ENCODE results near the gene OXNAD1. TPM values are rescaled to one million over a fixed set of nuclear protein-coding genes. Genes with fewer than 3 reads are reported as not detected.
A peak's percentile ranks its signal among the peaks of the same experiment; 100 is the strongest.

Gene OXNAD1
- total RNA-seq, 4 donors from 2014 or later = 8.0 to 17.2 (median 15.4) TPM

DNA sequence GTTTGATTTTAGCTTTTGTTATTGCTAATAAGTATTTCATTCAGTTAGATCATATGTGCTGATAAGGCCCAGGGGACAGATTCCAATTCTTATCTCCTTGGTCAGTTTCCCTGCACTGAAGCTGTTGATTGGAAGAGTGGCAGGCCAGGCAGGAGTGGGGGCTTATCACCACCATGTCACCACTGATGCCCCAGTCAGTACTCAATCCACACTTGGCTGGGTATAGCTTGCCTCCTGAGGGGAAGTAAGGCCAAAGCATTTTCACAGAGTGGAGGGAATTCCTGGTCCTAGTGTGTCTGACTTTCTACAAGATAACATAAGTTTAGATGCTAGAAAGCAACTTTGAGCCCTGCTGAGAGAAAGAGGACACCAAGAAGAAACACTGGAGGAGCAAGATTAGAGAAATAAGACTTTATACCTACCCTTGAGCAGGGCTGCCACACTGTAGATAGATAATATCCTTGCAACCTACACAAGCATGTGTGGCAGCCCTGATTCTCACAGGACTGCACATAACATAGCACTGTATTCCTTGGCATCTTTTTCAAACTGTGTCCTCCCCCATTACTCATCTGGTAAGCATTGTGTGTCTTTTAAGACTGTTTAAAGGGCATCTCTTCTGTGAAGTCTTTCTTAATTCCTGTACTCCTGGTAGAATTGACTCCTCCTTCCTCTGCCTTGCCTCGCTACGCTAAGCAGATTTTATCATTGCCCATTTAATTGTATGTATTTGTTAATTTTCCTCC lies 24.3 kb downstream of the OXNAD1 start:
- Histone ChIP-seq H3K4me1 (peaks cover 0 to 12% (median 0%) of the 10 kb centered on the region in 3 donors), H3K27me3 (no peaks in the 10 kb centered on the region), H3K9me3 (no peaks in the 10 kb centered on the region), H3K27ac (peak overlapping the region in 2 of 4 donors; percentile 9 to 44), H3K36me3 (peaks cover 0 to 48% (median 0%) of the 10 kb centered on the region in 3 donors), H3K4me3 (no peak overlapping the region)
- DNase-seq = no peak
- TF ChIP-seq, protein P1, sequence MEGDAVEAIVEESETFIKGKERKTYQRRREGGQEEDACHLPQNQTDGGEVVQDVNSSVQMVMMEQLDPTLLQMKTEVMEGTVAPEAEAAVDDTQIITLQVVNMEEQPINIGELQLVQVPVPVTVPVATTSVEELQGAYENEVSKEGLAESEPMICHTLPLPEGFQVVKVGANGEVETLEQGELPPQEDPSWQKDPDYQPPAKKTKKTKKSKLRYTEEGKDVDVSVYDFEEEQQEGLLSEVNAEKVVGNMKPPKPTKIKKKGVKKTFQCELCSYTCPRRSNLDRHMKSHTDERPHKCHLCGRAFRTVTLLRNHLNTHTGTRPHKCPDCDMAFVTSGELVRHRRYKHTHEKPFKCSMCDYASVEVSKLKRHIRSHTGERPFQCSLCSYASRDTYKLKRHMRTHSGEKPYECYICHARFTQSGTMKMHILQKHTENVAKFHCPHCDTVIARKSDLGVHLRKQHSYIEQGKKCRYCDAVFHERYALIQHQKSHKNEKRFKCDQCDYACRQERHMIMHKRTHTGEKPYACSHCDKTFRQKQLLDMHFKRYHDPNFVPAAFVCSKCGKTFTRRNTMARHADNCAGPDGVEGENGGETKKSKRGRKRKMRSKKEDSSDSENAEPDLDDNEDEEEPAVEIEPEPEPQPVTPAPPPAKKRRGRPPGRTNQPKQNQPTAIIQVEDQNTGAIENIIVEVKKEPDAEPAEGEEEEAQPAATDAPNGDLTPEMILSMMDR (IDR thresholded peaks at IDR 0.05) = no peak
- TF ChIP-seq POLR2A (IDR thresholded peaks at IDR 0.05) = no peak
- intact Hi-C loops (cut with DNase I) = loop anchor here (5.0 kb wide), 1 partner anchor 263 kb away; no protein-coding TSS in a partner anchor
- 65 to 83% methylated on average over 2 of the region's 2 CpGs for WGBS, 2 donors

DNA sequence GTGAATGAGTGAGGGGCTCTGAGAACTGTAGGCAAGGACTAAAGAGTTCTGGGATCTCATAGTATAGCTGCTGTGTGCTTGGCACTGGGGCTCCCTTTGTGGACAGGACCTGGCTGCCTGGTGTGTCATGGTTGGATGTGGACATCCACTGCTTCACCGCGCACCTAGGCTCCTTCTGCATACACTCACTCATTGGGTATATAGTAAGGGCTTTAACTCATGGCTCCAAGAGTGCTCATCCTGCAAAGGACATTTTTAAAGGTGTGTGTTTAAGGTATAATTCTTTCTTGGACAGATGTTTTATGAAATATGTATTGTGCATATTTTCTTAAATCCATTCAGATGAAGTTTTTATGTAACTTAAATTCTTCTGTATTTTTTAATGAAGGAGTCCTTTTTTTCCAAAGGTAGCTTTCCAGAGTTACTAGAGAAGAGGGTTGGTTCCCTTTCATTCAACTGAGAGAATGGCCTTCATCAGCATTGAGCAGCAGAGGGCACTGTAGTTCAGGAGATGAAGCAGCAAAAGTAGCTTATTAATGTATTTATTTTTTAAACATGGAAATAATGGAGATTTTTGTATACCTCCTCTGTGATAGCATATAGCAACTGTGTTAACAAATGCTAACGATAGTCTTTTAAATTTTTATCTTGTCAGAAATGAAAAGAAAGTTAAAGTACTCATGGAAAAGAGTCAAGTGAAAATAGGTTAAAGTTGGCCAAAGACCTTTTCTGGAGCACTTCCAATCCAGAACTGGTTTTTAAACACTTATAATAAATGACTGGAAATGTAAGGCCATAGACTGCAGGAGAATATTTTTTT lies 25.2 kb downstream of the OXNAD1 start:
- no peaks in the 10 kb centered on the region for H3K27me3 ChIP-seq
- H3K9me3 ChIP-seq = no peaks in the 10 kb centered on the region
- WGBS, 2 donors = 50 to 51% methylated on average over 3 of the region's 3 CpGs
- TF ChIP-seq, protein P1 (IDR thresholded peaks at IDR 0.05) = peak; percentile 55 to 80 (median 72)
- no peak for TF ChIP-seq POLR2A (IDR thresholded peaks at IDR 0.05)
- peaks cover 0 to 49% (median 0%) of the 10 kb centered on the region in 3 donors for H3K36me3 ChIP-seq
- intact Hi-C loops (cut with DNase I) = no loop called here
- H3K4me3 ChIP-seq = no peak overlapping the region
- peaks cover 0 to 12% (median 0%) of the 10 kb centered on the region in 3 donors for H3K4me1 ChIP-seq
- H3K27ac ChIP-seq = peak overlapping the region in 1 of 4 donors; percentile 34
- DNase-seq = no peak

DNA sequence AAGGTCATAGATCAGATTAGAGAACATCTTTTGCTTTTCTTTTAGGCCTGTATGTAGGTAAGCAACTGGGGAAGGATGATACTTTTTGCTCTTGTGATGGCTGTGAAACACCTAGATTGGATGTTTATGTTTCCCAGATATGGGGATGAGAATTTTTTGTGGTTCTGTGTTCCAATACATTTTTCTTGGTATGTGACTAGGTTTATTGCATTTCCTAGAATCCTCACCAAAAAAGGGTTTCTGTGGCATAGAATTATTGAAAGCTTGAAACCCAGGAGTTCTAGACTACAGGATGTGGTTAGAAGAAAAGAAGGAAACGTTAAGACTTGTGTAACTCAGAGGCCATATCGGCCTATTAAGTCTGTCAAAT lies 25.8 kb downstream of the OXNAD1 start:
- no peaks in the 10 kb centered on the region for H3K27me3 ChIP-seq
- peak overlapping the region in 1 of 4 donors; percentile 34 for H3K27ac ChIP-seq
- intact Hi-C loops (cut with DNase I) = no loop called here
- 35 to 55% methylated on average over 2 of the region's 2 CpGs for WGBS, 2 donors
- H3K4me3 ChIP-seq = no peak overlapping the region
- H3K36me3 ChIP-seq = peaks cover 0 to 52% (median 0%) of the 10 kb centered on the region in 3 donors
- no peak for DNase-seq
- no peaks in the 10 kb centered on the region for H3K9me3 ChIP-seq
- TF ChIP-seq, protein P1 (IDR thresholded peaks at IDR 0.05) = no peak
- no peak for TF ChIP-seq POLR2A (IDR thresholded peaks at IDR 0.05)
- H3K4me1 ChIP-seq = peaks cover 0 to 12% (median 0%) of the 10 kb centered on the region in 3 donors

DNA sequence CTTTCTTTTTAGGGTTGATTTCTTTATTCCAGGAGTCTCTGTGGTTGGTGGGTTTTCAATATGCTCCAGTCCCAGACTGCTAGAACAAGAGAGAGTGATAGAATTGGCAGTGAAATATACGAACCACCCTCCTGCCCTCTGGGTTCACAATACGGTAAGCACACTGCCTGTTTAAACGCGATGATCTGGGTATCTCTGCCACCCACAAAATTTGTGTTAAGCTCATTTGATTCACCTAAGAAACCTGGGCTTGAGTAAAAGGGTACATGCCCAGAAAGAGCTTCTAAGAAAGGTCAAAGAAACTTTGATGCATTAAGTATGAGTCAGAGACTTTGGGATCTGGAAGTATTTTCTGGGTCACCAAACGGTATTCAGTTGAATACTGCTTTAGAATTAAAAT lies 29.8 kb downstream of the OXNAD1 start:
- WGBS, 2 donors = 76 to 86% methylated on average over 5 of the region's 5 CpGs
- H3K36me3 ChIP-seq = peaks cover 0 to 52% (median 0%) of the 10 kb centered on the region in 3 donors

More for the DNA sequence above, 29.8 kb downstream of the OXNAD1 start:
- intact Hi-C loops (cut with DNase I) = no loop called here
- Histone ChIP-seq H3K4me1 (peaks cover 0 to 11% (median 0%) of the 10 kb centered on the region in 3 donors), H3K27ac (no peak overlapping the region), H3K4me3 (no peak overlapping the region), H3K27me3 (no peaks in the 10 kb centered on the region), H3K9me3 (no peaks in the 10 kb centered on the region)
- TF ChIP-seq POLR2A (IDR thresholded peaks at IDR 0.05) = no peak
- TF ChIP-seq, protein P1 (IDR thresholded peaks at IDR 0.05) = no peak
- DNase-seq = no peak

Data from esophagus squamous epithelium (tissue), 5 donors.